Activated naive CD4-positive, alpha-beta T cell (primary cell): ENCODE data around the gene SPRR2A.
"Not testable (repeated sequence)": the region's sequence is repeated elsewhere in the genome, so short reads cannot be mapped to it uniquely, and the experiment has no call there.

Source experiments
- DNase-seq, 4 experiments: peaks; one replicate each; lab custom pipeline; 2025; lab: John Stamatoyannopoulos, UW

Gene SPRR2A

GRCh38 chr1:153057375-153057774 is at the start of gene SPRR2A:
Gene SPRR2A (minus strand): TSS chr1:153057512. CDS start chr1:153056735, 777 bp downstream.
- DNase-seq, result no peak

GRCh38 chr1:153100245-153100644 is 42.9 kb upstream of the SPRR2A start:
- DNase-seq, result no peak

GRCh38 chr1:153099461-153100045 is 42.2 kb upstream of the SPRR2A start:
- DNase-seq, result no peak

GRCh38 chr1:153095764-153096163 is 38.5 kb upstream of the SPRR2A start:
- DNase-seq, result no peak

DNA sequence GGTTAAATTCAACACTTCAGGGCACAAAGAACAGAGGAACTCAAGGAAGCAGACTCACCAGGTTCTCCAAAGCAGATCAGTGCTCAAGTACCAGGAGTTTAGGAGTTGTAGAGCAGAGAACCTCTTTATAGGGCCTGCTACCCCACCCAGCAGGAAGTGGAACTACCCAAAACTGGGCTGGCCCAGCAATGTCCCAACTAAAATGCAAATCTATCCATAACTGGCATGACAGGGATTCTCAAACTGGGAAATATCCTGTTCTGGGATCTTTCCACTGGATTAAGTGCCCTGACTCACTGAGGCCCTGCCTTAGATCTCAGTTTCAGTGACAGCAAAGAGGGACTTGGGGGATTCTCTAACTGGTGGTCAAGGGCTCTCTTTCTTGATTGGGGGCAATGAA is 37.1 kb upstream of the SPRR2A start, which contains the start of gene SPRR2E:
SPRR2E (minus strand) TSS at position 101 of the 400 bp plus-strand sequence. CDS start 775 bp downstream, outside the sequence.
- DNase-seq, result no peak

- no peak for DNase-seq
Observed at GRCh38 chr1:153087652-153088051, 30.3 kb upstream of the SPRR2A start.

- DNase-seq, result no peak
Observed at GRCh38 chr1:153081736-153082135, 24.4 kb upstream of the SPRR2A start.

DNA sequence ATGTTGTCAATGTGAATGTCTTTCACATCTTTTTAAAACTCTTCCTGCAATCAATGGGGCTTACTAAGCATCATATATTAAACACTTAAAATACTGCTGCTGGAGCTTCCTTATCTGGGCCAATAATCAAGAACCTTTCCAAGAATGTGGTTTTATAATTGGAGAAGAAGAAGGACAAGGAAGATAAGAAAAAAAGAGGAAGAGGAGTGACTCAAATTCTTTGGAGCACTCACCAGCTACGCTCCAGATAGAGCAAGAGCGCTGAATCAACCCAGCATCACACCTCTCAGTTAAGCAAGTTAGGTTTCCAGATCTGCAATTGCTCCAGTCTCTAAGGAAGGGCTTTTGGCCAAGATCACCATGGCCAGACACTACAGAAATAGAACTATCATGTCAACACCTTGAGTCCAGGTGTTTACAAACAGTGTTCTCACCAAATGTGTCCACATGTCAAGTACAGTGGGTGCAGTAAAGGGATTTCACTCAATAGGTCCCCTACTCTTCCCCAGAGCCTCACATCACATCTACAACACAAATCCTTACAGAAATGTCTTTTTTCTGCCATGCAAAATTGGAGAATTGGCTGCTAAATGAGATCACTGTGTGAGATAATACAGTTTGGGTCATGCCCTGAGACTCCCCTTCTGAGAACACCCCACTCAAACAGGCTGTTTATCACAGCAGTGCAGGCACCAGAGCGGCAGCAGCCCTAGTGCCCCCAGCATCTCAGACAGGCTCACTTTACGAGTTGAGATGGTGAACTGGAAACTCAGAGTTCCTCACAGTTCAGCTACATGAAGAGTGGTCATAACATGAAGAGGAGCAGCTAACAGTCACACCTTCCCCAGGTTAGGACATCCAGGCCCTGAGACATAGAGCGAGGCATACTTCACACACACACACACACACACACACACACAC is 15.8 kb upstream of the SPRR2A start:
- DNase-seq, result no peak

DNA sequence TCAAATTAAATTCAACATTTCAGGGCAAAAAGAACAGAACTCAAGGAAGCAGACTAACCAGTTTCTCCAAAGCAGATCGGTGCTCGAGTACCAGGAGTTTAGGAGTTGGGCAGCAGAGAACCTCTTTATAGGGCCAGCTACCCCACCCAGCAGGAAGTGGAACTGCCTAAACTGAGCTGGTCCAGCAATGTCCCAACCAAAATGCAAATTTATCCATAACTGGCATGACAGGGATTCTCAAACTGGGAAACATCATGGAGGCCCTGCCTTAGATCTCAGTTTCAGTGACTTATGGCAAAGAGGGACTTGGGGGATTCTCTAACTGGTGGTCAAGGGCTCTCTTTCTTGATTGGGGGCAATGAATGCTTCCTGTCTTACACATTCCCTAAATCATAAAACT is 14.2 kb upstream of the SPRR2A start, which contains the start of gene SPRR2B:
SPRR2B (minus strand) TSS at position 101 of the 400 bp plus-strand sequence. CDS start 772 bp downstream, outside the sequence.
- no peak for DNase-seq

DNA sequence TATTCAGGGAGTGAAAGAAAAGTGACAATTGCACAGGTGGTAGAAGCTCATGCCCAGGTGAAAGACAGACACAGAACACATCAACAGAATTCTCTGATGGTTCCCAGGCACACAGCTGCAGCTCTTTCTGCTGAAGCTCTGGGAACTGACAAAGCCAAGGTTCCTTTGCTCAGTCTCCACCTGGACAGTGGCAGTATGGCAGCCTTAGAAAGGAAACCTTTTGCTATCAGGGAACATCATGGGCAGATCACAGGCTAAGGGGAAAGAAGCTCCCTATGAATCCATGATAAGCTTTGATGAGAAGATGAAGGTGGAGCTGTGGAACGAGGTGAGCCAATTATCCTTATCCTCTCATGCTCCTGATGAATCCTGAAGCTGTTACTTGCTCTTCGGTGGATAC is 12.9 kb upstream of the SPRR2A start:
- no peak for DNase-seq

DNA sequence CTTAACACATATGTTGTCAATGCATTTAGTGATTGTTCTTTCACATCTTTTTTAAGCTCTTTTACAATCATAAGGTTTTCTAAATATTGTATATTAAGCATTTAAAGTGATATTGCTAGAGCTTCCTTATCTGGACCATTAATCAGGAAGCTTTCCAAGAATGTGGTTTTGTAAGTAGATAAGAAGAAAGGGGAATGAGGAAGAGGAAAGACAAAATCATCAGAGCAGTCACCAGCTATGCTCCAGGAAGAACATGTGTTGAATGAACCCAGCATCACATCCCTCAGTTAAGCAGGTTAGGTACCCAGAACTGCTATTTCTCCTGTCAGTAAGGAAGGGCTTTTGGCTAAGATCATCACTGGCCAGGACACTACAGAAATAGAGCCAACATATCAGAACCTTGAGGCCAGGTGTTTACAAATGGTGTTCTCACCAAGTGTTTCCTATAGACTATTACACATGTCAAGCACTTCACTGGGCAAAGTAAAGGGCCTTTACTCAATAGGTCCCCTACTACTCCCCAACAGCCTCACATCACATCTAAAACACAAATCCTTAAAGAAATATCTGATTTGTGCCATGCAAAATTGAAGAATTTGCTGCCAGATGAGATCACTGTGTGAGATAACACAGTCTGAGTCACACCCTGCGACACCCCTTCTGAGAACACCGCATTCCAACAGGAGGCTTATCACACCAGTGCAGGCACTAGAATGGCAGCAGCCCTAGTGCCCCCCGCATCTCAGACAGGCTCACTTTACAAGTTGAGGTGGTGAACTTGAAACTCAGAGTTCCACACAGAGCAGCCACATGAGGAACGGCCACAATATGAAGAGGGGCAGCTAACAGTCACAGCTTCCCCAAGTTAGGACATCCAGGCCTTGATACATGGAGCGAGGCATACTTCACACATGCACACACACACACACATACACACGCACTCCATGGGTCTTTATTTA is 1.8 kb upstream of the SPRR2A start:
- DNase-seq, result no peak

- no peak for DNase-seq
Observed at GRCh38 chr1:153058154-153058553, 842 bp upstream of the SPRR2A start.

DNA sequence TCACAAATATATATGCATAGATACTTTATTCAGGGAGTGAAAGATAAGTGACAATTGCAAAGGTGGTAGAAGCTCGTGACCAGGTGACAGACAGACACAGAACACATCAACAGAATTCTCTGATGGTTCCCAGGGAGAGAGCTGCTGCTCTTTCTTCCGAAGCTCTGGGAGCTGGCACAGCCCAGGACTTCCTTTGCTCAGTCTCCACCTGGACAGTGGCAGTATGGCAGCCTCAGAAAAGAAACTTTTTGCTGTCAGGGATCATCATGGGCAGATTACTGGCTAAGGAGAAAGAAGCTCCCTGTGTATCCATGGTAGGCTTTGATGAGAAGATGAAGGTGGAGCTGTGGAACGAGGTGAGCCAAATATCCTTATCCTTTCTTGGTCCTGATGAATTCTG is 1.2 kb downstream of the SPRR2A start:
- not testable (repeated sequence) for DNase-seq

- DNase-seq, result no peak
Observed at GRCh38 chr1:153049211-153049610, 8.1 kb downstream of the SPRR2A start.

GRCh38 chr1:153040950-153041631 is 16.2 kb downstream of the SPRR2A start, which contains the start of gene SPRR2D:
Gene SPRR2D (minus strand): TSS chr1:153041120. CDS start chr1:153040346, 774 bp downstream.
- no peak for DNase-seq

DNA sequence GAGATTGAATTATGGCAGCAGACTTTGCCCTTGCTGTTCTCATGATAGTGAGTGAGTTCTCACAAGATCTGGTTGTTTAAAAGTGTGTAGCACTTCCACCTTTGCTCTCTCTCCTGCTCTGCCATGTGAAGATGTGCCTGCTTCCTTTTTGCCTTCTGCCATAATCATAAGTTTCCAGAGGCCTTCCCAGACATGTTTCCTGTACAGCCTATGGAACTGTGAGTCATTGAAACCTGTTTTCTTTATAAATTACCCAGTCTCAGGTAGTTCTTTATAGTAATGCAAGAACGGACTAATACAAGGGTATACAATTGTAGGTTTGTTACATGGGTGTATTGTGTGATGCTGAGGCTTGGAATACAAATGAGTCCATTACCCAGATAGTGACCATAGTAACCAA is 22.1 kb downstream of the SPRR2A start:
- no peak for DNase-seq

GRCh38 chr1:153032677-153033308 is 24.5 kb downstream of the SPRR2A start:
- no peak for DNase-seq

GRCh38 chr1:153032073-153032472 is 25.2 kb downstream of the SPRR2A start:
- DNase-seq, result no peak

DNA sequence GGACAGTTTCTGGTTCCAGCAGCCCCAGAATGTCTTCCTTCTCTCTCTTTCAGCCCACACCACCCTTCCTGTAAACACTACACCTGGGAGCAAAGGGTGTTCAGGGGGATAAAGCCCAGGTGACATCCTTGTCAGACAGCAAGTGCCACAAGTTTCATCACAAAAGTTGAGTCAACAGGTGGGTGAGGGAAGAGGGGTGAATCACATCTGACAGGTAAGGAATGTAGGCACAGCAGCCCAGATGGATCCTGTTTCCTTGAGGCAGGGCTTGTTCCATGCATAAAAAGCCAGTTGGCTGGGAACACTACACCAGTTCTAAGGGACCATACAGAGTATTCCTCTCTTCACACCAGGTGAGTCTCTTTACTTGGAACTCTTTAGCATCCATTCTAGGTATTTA is 26.4 kb downstream of the SPRR2A start, which contains the start of gene SPRR1B:
SPRR1B (plus strand) TSS at position 309 of the 400 bp plus-strand sequence. CDS start 1,143 bp downstream, outside the sequence.
- no peak for DNase-seq

GRCh38 chr1:153028766-153029165 is 28.5 kb downstream of the SPRR2A start:
- no peak for DNase-seq

GRCh38 chr1:153025797-153026196 is 31.5 kb downstream of the SPRR2A start:
- no peak for DNase-seq
